ENCODE results near the gene SLCO6A1.

- TF ChIP-seq POLR2A (IDR thresholded peaks at IDR 0.05) (no peak), CTCF (IDR thresholded peaks at IDR 0.05) (no peak)
Measured at GRCh38 chr5:102418531-102418930, 80.3 kb downstream of the SLCO6A1 start.
